HUDEP-2 (cell line): ENCODE measurements around the gene HSF4.

Source experiments
- DNase-seq, 76 experiments: peaks; one replicate each; lab custom pipeline; 2025; ENCODE audit not compliant: unreplicated experiment in 76 of 76; lab: John Stamatoyannopoulos, UW

HSF4 gene

GRCh38 chr16:67150047-67150832 is 14.3 kb upstream of the HSF4 start:
- DNase-seq = peak in 14 of 76 experiments; percentile 4 to 47 (median 14)

GRCh38 chr16:67150833-67151396 is 13.6 kb upstream of the HSF4 start, which contains the start of gene B3GNT9:
B3GNT9 (minus strand) TSS chr16:67150998; CDS start chr16:67150485, 513 bp downstream.
- peak in 22 of 76 experiments; percentile 9 to 50 (median 32) for DNase-seq

- DNase-seq = peak in 1 of 76 experiments; percentile 7
These were observed 13.0 kb upstream of the HSF4 start for GRCh38 chr16:67151431-67152097.

- DNase-seq = no peak
These were observed 9.8 kb upstream of the HSF4 start for GRCh38 chr16:67154578-67155294.

GRCh38 chr16:67155295-67156142 is 9.0 kb upstream of the HSF4 start:
- peak in 55 of 76 experiments; percentile 13 to 74 (median 50) for DNase-seq

GRCh38 chr16:67156143-67156844 is 8.3 kb upstream of the HSF4 start:
- DNase-seq = no peak

GRCh38 chr16:67157106-67157748 is 7.3 kb upstream of the HSF4 start:
- no peak for DNase-seq

- no peak for DNase-seq
These were observed 6.5 kb upstream of the HSF4 start for GRCh38 chr16:67157892-67158635.

- peak in 6 of 76 experiments; percentile 11 to 39 (median 20) for DNase-seq
These were observed 5.6 kb upstream of the HSF4 start for GRCh38 chr16:67158637-67159600.

GRCh38 chr16:67161595-67162058 is 2.9 kb upstream of the HSF4 start:
- DNase-seq = no peak

GRCh38 chr16:67162506-67163163 is 1.9 kb upstream of the HSF4 start:
- DNase-seq = no peak

GRCh38 chr16:67163164-67163998 is 1.2 kb upstream of the HSF4 start:
- DNase-seq = peak in 8 of 76 experiments; percentile 20 to 65 (median 32)

GRCh38 chr16:67163999-67164558 is 466 bp upstream of the HSF4 start:
- no peak for DNase-seq

GRCh38 chr16:67165121-67166078 is 855 bp downstream of the HSF4 start:
- DNase-seq = no peak
